Fibroblast of lung (primary cell): ENCODE measurements around the gene GPR101. TPM values are rescaled to one million over a fixed set of nuclear protein-coding genes. Genes with fewer than 3 reads are reported as not detected.
A peak's percentile ranks its signal among the peaks of the same experiment; 100 is the strongest.

Source experiments
- DNase-seq, 2 donors: peaks; one replicate each; pipeline versions ENCODE4 v3.0.0 to v3.0.0-alpha.2; 2010; ENCODE audit warnings: low read depth in 2 of 2
- H2AFZ ChIP-seq: 2 replicates; pipeline ENCODE4 v1.5.1; 2012; ENCODE audit warnings: low read length, control low read depth, inconsistent platforms
- H3K27ac ChIP-seq: 2 replicates; pipeline ENCODE4 v1.5.1; 2011; ENCODE audit warnings: low read length, control low read depth; ENCODE audit not compliant: insufficient read depth
- H3K27me3 ChIP-seq: 2 replicates; pipeline ENCODE4 v1.5.1; 2011; ENCODE audit warnings: mild to moderate bottlenecking, low read length; ENCODE audit not compliant: control insufficient read depth, insufficient read depth
- H3K36me3 ChIP-seq: 2 replicates; pipeline ENCODE4 v1.5.1; 2011; ENCODE audit warnings: low read length; ENCODE audit not compliant: control insufficient read depth, insufficient read depth
- H3K4me1 ChIP-seq: 2 replicates; pipeline ENCODE4 v1.5.1; 2011; ENCODE audit warnings: low read length; ENCODE audit not compliant: control insufficient read depth, insufficient read depth; ENCODE audit errors: extremely low read depth
- H3K4me2 ChIP-seq: 2 replicates; pipeline ENCODE4 v1.5.1; 2011; ENCODE audit warnings: low read length, control low read depth; ENCODE audit not compliant: insufficient read depth; ENCODE audit errors: extremely low read depth
- H3K4me3 ChIP-seq, 4 experiments: fragments of 200-600 bp in 1 of 4; sonication (generic) in 1 of 4; replicated peaks in 1 of 4; 2 replicates each; pipeline ENCODE4 v1.5.1; 2011 to 2016; ENCODE audit warnings: low read length in 4 of 4, low read depth in 3 of 4, mild to moderate bottlenecking in 3 of 4, control low read depth in 2 of 4, inconsistent platforms in 1 of 4, mixed read lengths in 1 of 4; ENCODE audit not compliant: insufficient read depth in 1 of 4; ENCODE audit errors: control extremely low read depth in 1 of 4
- H3K79me2 ChIP-seq: 2 replicates; pipeline ENCODE4 v1.5.1; 2012; ENCODE audit warnings: mild to moderate bottlenecking, low read length, inconsistent platforms; ENCODE audit not compliant: control insufficient read depth, insufficient read depth
- H3K9ac ChIP-seq: 2 replicates; pipeline ENCODE4 v1.5.1; 2011; ENCODE audit warnings: mild to moderate bottlenecking, low read length, control low read depth; ENCODE audit not compliant: insufficient read depth
- H3K9me3 ChIP-seq: 2 replicates; pipeline ENCODE4 v1.5.1; 2012; ENCODE audit warnings: low read depth, low read length; ENCODE audit not compliant: control insufficient read depth, insufficient read depth
- H4K20me1 ChIP-seq: 2 replicates; pipeline ENCODE4 v1.5.1; 2011; ENCODE audit warnings: low read length; ENCODE audit not compliant: control insufficient read depth, insufficient read depth; ENCODE audit errors: extremely low read depth
- CTCF ChIP-seq, 2 donors: IDR thresholded peaks in 1 of 2; conservative IDR thresholded peaks in 1 of 2; 1 replicate in 1 of 2; 2 replicates in 1 of 2; pipeline ENCODE4 v1.5.1; 2011 to 2012; ENCODE audit warnings: low read length in 2 of 2, control low read depth in 1 of 2, inconsistent platforms in 1 of 2, low read depth in 1 of 2, mild to moderate bottlenecking in 1 of 2
- EZH2 ChIP-seq: IDR thresholded peaks from 2 replicates; pipeline ENCODE4 v1.5.1; 2012; ENCODE audit warnings: low read length, control low read depth, mild to moderate bottlenecking; ENCODE audit errors: missing control alignments
- polyA plus RNA-seq, 2 donors: library from polyadenylated mRNA; depleted of rRNA in 1 of 2; stranded (reverse) in 1 of 2; unstranded in 1 of 2; fragments of >200 nt; gene quantifications; 2 replicates each; pipeline ENCODE4 v1.2.1, GENCODE V29; 2011 to 2012; ENCODE audit warnings: missing spikeins in 1 of 2
- total RNA-seq: library from RNA; depleted of rRNA; stranded (reverse); fragments of >200 nt; gene quantifications from 2 replicates; pipeline ENCODE4 v1.2.1, GENCODE V29; 2014

Gene GPR101
- total and polyA plus RNA-seq, 2 donors (not counting 1 experiment from before 2014, with no cell fraction given), result not detected

GRCh38 chrX:137040113-137040794 is 6.5 kb upstream of the GPR101 start:
- Histone ChIP-seq H3K36me3 (no peaks in the 10 kb centered on the region), H3K27ac (no peak overlapping the region), H3K9ac (no peak overlapping the region), H3K27me3 (no peaks in the 10 kb centered on the region), H3K79me2 (no peaks in the 10 kb centered on the region), H3K4me1 (no peaks in the 10 kb centered on the region), H3K9me3 (no peaks in the 10 kb centered on the region), H3K4me3 (no peak overlapping the region), H3K4me2 (no peak overlapping the region), H2AFZ (no peak overlapping the region), H4K20me1 (no peaks in the 10 kb centered on the region)
- TF ChIP-seq CTCF (conservative IDR thresholded peaks at IDR 0.05 in 1 of 2, IDR thresholded peaks at IDR 0.05 in 1 of 2; ENCODE audit: low read depth in 1 of 2, low read length in 2 of 2) (no peak), EZH2 (no peak)
- no peak for DNase-seq

GRCh38 chrX:137034508-137034872 is 695 bp upstream of the GPR101 start:
- Histone ChIP-seq H3K27ac (no peak overlapping the region), H2AFZ (no peak overlapping the region), H3K4me3 (no peak overlapping the region), H3K4me2 (no peak overlapping the region), H3K4me1 (no peaks in the 10 kb centered on the region), H3K9me3 (no peaks in the 10 kb centered on the region), H3K27me3 (peaks cover 22% of the 10 kb centered on the region), H4K20me1 (no peaks in the 10 kb centered on the region), H3K9ac (no peak overlapping the region), H3K36me3 (no peaks in the 10 kb centered on the region), H3K79me2 (no peaks in the 10 kb centered on the region)
- TF ChIP-seq EZH2, result peak; percentile 40
- TF ChIP-seq CTCF (conservative IDR thresholded peaks at IDR 0.05 in 1 of 2, IDR thresholded peaks at IDR 0.05 in 1 of 2; ENCODE audit: low read depth in 1 of 2, low read length in 2 of 2), result no peak
- no peak for DNase-seq

- H3K4me1 ChIP-seq, result no peaks in the 10 kb centered on the region
- no peak overlapping the region for H3K4me2 ChIP-seq
- TF ChIP-seq CTCF (conservative IDR thresholded peaks at IDR 0.05 in 1 of 2, IDR thresholded peaks at IDR 0.05 in 1 of 2; ENCODE audit: low read depth in 1 of 2, low read length in 2 of 2) (no peak), EZH2 (no peak)
These were observed 688 bp downstream of the GPR101 start for GRCh38 chrX:137032841-137033773.

More at GRCh38 chrX:137032841-137033773, 688 bp downstream of the GPR101 start:
- no peaks in the 10 kb centered on the region for H3K36me3 ChIP-seq
- no peaks in the 10 kb centered on the region for H3K79me2 ChIP-seq
- no peak overlapping the region for H3K9ac ChIP-seq
- no peak for DNase-seq
- no peaks in the 10 kb centered on the region for H3K9me3 ChIP-seq
- H3K4me3 ChIP-seq, result no peak overlapping the region
- H3K27me3 ChIP-seq, result peaks cover 22% of the 10 kb centered on the region
- H4K20me1 ChIP-seq, result no peaks in the 10 kb centered on the region
- no peak overlapping the region for H2AFZ ChIP-seq
- no peak overlapping the region for H3K27ac ChIP-seq
